ENCODE data around the gene TSPAN31.
A peak's percentile ranks its signal among the peaks of the same experiment; 100 is the strongest.

Gene TSPAN31

DNA sequence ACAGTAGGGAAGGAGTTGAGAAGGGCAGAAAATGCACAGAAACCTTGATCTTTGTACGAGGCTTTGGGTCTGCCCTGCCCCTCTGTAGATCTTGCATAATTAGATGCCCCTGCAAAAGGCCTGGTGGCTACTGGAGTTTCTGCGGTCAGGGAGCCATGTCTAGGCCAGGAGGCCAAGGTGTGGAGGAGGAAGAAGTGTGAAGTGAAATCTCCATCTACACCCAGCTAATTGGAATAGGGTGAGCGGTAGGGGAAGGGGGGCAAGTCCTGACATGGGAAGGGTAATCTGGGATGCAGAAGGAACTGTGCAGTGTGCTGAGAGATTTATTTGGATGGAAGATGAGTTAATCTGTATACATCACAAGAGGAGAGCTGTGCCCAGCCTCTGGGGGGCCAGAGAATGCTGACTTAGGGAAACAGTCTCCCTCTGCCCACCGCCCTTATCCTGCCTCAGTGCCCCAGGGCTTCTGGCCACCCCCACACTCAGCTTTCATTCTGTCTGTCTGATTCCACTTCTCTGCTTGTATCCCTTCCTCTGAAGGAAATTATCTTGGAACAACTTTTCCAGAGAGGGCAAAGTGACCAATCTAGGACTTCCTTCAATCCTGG, 16.7 kb downstream of the TSPAN31 start:
- WGBS (ENCODE audit: insufficient coverage, insufficient read length): no CpG with 5 or more reads among the region's 4 CpGs
- Histone ChIP-seq H3K4me1 (ENCODE audit: control insufficient read depth, insufficient read depth, low read length) (peaks cover 1% of the 10 kb centered on the region; the same call in 1 of the 2 replicates), H3K9me3 (ENCODE audit: control insufficient read depth, insufficient read depth, low read length) (no peaks in the 10 kb centered on the region), H3K27ac (ENCODE audit: low read length) (no peak overlapping the region), H3K27me3 (ENCODE audit: control insufficient read depth, insufficient read depth, low read length) (peaks cover 26% of the 10 kb centered on the region), H3K36me3 (ENCODE audit: control insufficient read depth, insufficient read depth, low read length) (no peaks in the 10 kb centered on the region), H3K4me3 (ENCODE audit: low read length) (no peak overlapping the region)
- no peak for DNase-seq (ENCODE audit: low read depth, low spot score)

DNA sequence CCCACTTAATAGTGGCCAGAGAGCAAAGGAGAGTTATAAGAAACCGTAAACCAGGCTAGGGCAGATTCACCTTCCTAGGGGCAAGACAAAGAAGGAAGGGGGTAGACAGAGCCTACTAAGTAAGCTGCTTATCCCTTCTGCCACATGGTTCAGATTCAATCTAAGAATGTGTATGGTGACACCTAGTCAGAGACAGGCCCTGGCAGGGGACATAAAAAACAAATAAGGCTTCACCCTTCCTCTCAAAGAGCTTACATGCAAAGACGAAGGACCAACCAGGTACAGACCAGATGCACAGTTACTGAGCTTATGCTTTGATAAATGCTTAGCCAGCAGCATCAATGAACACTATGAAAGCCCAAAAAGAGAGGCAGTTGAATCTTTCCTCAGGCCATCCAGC, 17.6 kb downstream of the TSPAN31 start:
- Histone ChIP-seq H3K36me3 (ENCODE audit: control insufficient read depth, insufficient read depth, low read length) (no peaks in the 10 kb centered on the region), H3K4me3 (ENCODE audit: low read length) (no peak overlapping the region), H3K9me3 (ENCODE audit: control insufficient read depth, insufficient read depth, low read length) (no peaks in the 10 kb centered on the region), H3K27ac (ENCODE audit: low read length) (no peak overlapping the region), H3K4me1 (ENCODE audit: control insufficient read depth, insufficient read depth, low read length) (peaks cover 3% of the 10 kb centered on the region; the same call in 1 of the 2 replicates), H3K27me3 (ENCODE audit: control insufficient read depth, insufficient read depth, low read length) (peaks cover 28% of the 10 kb centered on the region)
- WGBS (ENCODE audit: insufficient coverage, insufficient read length): no CpG with 5 or more reads among the region's 2 CpGs
- no peak for DNase-seq (ENCODE audit: low read depth, low spot score)

DNA sequence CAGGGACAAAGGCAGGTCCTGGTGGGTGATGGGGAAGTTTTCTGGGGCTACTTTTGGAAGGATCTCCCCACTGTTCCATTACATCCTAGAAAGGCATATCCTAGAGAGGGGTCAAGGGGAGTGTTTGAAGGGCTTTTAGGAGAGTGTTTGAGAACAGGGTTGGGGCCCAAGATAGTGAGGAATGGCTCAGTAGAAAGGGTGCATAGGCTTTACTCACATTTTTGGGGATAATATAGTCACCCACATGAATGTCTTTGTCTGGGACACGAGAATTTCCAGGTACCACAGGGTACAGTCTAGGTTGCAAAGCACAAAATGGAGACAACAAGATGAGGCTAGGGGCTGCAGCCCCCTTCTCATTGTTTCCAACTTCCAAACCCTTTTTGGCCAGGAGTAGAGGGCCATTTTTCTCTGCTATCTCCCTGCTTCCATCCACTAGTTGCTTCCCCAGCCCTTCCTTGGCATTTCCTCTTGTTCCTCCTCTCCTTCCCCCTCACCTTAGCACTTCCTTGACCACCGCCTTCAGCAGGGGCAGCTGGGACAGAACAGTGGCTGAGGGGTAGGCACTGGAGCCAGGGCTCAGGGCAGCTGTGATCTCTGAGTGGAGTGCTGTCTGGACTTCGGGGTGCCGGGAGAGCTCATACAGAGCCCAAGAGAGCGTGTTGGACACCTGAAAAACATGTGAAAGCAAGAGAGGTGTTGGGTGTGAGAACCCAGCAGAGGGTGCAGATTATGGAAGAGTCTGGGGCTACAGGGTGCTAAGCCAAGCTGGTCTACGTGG, 19.2 kb downstream of the TSPAN31 start:
- DNase-seq (ENCODE audit: low read depth, low spot score): no peak
- peaks cover 1% of the 10 kb centered on the region; the same call in 1 of the 2 replicates for H3K36me3 ChIP-seq (ENCODE audit: control insufficient read depth, insufficient read depth, low read length)
- peaks cover 28% of the 10 kb centered on the region for H3K27me3 ChIP-seq (ENCODE audit: control insufficient read depth, insufficient read depth, low read length)
- no peaks in the 10 kb centered on the region for H3K9me3 ChIP-seq (ENCODE audit: control insufficient read depth, insufficient read depth, low read length)
- peaks cover 3% of the 10 kb centered on the region; the same call in 1 of the 2 replicates for H3K4me1 ChIP-seq (ENCODE audit: control insufficient read depth, insufficient read depth, low read length)
- no CpG with 5 or more reads among the region's 6 CpGs for WGBS (ENCODE audit: insufficient coverage, insufficient read length)
- H3K4me3 ChIP-seq (ENCODE audit: low read length): no peak overlapping the region
- no peak overlapping the region for H3K27ac ChIP-seq (ENCODE audit: low read length)

DNA sequence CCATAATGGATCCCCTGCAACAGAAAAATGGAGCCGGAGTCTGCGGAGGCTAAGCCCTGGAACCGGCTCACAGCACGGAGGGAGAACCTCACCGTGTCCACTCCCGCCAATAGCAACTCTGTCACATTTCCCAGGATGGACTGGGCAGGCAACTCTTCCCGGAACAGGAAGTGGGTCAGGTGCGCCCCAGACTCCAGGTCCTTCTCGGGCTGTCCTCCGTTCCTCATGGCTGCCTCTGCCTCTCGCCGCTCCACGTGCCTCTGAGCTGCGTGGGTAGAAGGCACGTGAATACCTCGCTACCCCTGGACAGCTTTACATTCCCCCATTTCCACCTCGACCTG, 19.8 kb downstream of the TSPAN31 start:
- WGBS (ENCODE audit: insufficient coverage, insufficient read length): no CpG with 5 or more reads among the region's 17 CpGs
- Histone ChIP-seq H3K27me3 (ENCODE audit: control insufficient read depth, insufficient read depth, low read length) (peaks cover 28% of the 10 kb centered on the region), H3K4me3 (ENCODE audit: low read length) (peak overlapping the region; percentile 46; the same call in 1 of the 2 replicates), H3K27ac (ENCODE audit: low read length) (no peak overlapping the region), H3K36me3 (ENCODE audit: control insufficient read depth, insufficient read depth, low read length) (peaks cover 7% of the 10 kb centered on the region; the same call in 1 of the 2 replicates), H3K9me3 (ENCODE audit: control insufficient read depth, insufficient read depth, low read length) (no peaks in the 10 kb centered on the region), H3K4me1 (ENCODE audit: control insufficient read depth, insufficient read depth, low read length) (peaks cover 3% of the 10 kb centered on the region; the same call in 1 of the 2 replicates)
- DNase-seq (ENCODE audit: low read depth, low spot score): no peak

DNA sequence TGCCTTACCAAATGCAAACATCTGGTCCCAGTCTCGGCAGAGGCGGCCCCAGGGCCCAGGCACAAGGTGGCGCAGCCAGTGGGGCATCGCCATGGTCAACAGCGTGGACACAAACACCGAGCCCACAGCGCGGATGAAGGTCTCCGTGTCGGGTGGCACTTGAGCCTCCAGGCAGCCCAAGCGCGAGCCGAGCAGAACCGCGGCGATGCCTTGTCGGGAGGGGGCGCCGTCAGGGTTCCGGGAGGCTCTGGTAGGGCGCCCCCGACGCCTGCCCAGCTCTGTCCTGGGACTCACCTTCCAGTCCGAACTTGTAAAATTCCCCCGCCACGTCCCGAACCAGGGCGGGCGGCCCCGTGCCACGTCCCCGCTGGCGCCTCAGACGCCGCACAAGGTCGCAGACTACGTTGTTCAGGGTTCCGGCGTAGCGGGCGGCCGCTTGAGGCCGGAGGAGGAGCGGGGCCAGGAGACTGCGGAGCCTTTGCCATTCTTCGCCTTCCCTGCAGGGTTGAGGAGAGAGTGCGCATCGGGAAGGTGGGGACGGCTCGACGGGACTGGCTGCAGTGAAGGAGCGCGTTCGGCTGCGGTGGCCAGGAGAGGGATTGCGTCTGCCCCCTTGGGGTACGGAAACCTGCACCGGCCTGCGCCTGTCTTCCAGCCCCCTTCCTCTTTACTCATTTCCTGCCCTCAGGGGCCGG, 20.3 kb downstream of the TSPAN31 start:
- Histone ChIP-seq H3K27ac (ENCODE audit: low read length) (no peak overlapping the region), H3K36me3 (ENCODE audit: control insufficient read depth, insufficient read depth, low read length) (peaks cover 7% of the 10 kb centered on the region; the same call in 1 of the 2 replicates), H3K4me1 (ENCODE audit: control insufficient read depth, insufficient read depth, low read length) (peaks cover 3% of the 10 kb centered on the region; the same call in 1 of the 2 replicates), H3K4me3 (ENCODE audit: low read length) (peak overlapping the region; percentile 46; the same call in 1 of the 2 replicates), H3K9me3 (ENCODE audit: control insufficient read depth, insufficient read depth, low read length) (no peaks in the 10 kb centered on the region), H3K27me3 (ENCODE audit: control insufficient read depth, insufficient read depth, low read length) (peaks cover 28% of the 10 kb centered on the region)
- DNase-seq (ENCODE audit: low read depth, low spot score): no peak
- no CpG with 5 or more reads among the region's 60 CpGs for WGBS (ENCODE audit: insufficient coverage, insufficient read length)

DNA sequence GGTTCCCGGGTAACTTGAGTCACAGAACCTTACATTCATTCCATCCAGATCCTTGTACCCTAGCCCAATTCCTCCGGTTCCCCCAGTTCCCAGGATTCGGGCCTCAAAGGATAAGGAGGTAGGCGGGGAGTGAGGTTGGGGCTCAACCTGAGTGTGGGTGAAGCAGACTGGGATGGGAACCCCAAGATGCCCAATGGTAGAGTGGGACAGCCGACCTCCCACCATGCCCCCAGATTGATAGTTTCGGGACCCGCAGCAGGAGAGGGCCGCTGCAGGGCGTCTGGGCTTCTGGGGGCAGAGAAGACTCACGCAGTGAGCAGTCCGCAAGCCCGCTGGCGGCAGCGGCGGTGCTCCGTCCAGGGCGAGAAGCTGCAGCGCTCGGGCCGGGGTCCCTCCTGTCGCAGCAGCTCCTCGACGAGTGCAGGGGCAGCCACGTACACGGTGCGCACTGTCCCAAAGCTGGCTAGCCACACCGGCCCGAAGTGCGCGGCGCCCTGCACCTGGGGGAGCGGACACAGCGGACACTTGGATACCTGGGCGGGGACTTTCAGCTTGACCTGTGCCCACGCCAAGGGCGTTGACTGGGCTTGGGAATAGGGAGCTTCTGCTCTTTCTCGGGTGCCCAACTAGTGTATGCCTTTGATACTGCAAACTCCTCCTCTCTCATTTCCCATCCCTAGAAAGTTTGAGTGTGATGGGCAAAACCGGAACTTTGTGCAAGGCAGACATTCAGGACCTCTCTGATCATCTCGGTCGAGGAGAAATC, 21.0 kb downstream of the TSPAN31 start:
- Histone ChIP-seq H3K4me3 (ENCODE audit: low read length) (peak overlapping the region; percentile 46; the same call in 1 of the 2 replicates), H3K27ac (ENCODE audit: low read length) (no peak overlapping the region), H3K27me3 (ENCODE audit: control insufficient read depth, insufficient read depth, low read length) (peaks cover 28% of the 10 kb centered on the region), H3K9me3 (ENCODE audit: control insufficient read depth, insufficient read depth, low read length) (no peaks in the 10 kb centered on the region), H3K36me3 (ENCODE audit: control insufficient read depth, insufficient read depth, low read length) (peaks cover 7% of the 10 kb centered on the region; the same call in 1 of the 2 replicates), H3K4me1 (ENCODE audit: control insufficient read depth, insufficient read depth, low read length) (peaks cover 3% of the 10 kb centered on the region; the same call in 1 of the 2 replicates)
- no CpG with 5 or more reads among the region's 40 CpGs for WGBS (ENCODE audit: insufficient coverage, insufficient read length)
- DNase-seq (ENCODE audit: low read depth, low spot score): no peak

DNA sequence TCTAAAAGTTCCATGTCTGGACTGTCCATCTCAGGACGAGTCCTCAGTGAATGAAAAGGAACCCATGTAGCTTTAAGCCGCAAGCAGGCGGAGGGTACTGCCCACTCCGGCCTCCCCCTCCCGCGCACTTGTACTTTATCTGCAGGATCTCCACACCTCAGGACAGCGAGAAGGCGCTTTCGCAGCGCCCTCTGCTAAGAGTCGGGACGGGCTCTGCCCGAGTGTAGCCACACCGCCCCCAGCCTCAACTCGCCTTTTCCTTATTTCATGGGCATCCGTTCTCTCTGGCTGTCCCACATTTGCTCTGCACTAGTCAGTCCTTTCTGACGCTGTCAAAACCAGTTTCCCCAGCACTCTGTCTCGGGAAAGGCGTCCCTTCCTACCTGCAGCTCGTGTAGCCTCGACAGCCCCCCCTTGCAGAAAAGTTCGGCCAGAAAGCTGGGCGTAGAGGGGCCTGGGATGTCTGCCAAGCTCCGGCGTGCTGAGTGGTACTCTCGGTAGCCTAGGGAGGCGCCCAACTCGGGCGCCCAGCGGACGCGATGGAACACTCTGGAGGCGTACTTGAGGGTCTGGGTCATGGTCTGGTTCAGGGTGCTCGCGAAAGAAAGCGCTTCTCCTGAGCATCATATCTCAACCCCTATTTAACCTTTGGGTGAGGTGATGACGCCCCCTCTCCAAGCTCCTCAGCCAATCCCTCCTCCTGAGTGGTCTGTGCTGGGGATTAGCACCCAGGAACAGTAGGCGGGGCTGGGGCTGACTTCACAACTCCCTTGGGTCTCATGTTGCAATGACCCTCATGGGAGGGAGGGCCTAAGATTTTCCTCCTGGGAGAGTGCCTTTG, 21.8 kb downstream of the TSPAN31 start, which contains the start of gene CYP27B1:
Gene CYP27B1, minus strand, starts transcription at position 615 of the 841 bp plus-strand sequence. Its CDS starts 37 bp downstream, at position 578.
- peaks cover 28% of the 10 kb centered on the region for H3K27me3 ChIP-seq (ENCODE audit: control insufficient read depth, insufficient read depth, low read length)
- peak within 1 kb of the TSS; percentile 46; the same call in 1 of the 2 replicates for H3K4me3 ChIP-seq (ENCODE audit: low read length)
- no peak for DNase-seq (ENCODE audit: low read depth, low spot score)
- WGBS (ENCODE audit: insufficient coverage, insufficient read length): no CpG with 5 or more reads among the region's 38 CpGs
- H3K27ac ChIP-seq (ENCODE audit: low read length): no peak within 1 kb of the TSS
- no peaks in the 10 kb centered on the region for H3K9me3 ChIP-seq (ENCODE audit: control insufficient read depth, insufficient read depth, low read length)
- peaks cover 4% of the 10 kb centered on the region for H3K4me1 ChIP-seq (ENCODE audit: control insufficient read depth, insufficient read depth, low read length)
- H3K36me3 ChIP-seq (ENCODE audit: control insufficient read depth, insufficient read depth, low read length): peaks cover 7% of the 10 kb centered on the region; the same call in 1 of the 2 replicates

DNA sequence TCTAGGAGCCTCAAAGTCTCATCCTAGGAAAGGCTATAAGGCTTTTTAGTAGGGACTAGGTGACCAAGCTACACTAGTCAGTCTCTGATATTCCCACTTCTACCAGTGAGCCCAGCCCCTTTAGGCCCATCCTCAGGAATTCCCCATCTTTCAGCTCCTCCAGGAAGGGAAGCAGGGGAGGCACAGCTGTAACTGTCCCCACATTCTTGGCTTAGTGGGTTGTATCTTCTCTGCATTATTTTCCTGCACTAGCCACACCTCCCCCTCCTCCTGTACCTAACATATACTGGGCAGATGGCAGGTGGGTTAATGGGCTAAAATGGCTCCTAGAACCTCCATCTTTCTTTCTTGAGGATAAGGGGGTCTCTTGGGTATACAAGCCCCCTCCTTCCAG, 22.5 kb downstream of the TSPAN31 start:
- Histone ChIP-seq H3K27ac (ENCODE audit: low read length) (no peak overlapping the region), H3K9me3 (ENCODE audit: control insufficient read depth, insufficient read depth, low read length) (no peaks in the 10 kb centered on the region)

DNA sequence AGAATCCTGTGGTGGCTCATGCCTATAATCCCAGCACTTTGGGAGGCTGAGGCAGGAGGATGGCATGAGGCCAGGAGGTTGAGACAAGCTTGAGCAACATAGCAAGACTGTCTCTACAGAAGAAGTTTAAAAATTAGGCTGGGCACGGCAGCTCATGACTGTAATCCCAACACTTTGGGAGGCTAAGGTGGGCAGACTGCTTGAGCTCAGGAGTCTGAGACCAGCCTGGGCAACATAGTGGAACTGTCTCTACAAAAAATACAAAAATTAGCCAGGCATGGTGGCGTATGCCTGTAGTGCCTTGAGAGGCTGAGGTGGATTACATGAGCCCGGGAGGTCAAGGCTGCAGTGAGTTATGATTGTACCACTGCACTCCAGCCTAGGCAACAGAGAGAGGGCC, 23.0 kb downstream of the TSPAN31 start:
- WGBS (ENCODE audit: insufficient coverage, insufficient read length): no CpG with 5 or more reads among the region's 3 CpGs
- Histone ChIP-seq H3K27me3 (ENCODE audit: control insufficient read depth, insufficient read depth, low read length) (peaks cover 26% of the 10 kb centered on the region), H3K4me1 (ENCODE audit: control insufficient read depth, insufficient read depth, low read length) (peaks cover 4% of the 10 kb centered on the region), H3K36me3 (ENCODE audit: control insufficient read depth, insufficient read depth, low read length) (peaks cover 7% of the 10 kb centered on the region; the same call in 1 of the 2 replicates), H3K9me3 (ENCODE audit: control insufficient read depth, insufficient read depth, low read length) (no peaks in the 10 kb centered on the region), H3K27ac (ENCODE audit: low read length) (no peak overlapping the region), H3K4me3 (ENCODE audit: low read length) (no peak overlapping the region)
- no peak for DNase-seq (ENCODE audit: low read depth, low spot score)

More for the DNA sequence above, 22.5 kb downstream of the TSPAN31 start:
- Histone ChIP-seq H3K4me3 (ENCODE audit: low read length) (no peak overlapping the region), H3K4me1 (ENCODE audit: control insufficient read depth, insufficient read depth, low read length) (peaks cover 4% of the 10 kb centered on the region), H3K27me3 (ENCODE audit: control insufficient read depth, insufficient read depth, low read length) (peaks cover 28% of the 10 kb centered on the region), H3K36me3 (ENCODE audit: control insufficient read depth, insufficient read depth, low read length) (peaks cover 7% of the 10 kb centered on the region; the same call in 1 of the 2 replicates)
- no peak for DNase-seq (ENCODE audit: low read depth, low spot score)
